Stimulated activated CD4-positive, alpha-beta T cell treated with anti-CD3 and anti-CD28 coated beads, Interleukin-15, amount 100 ng/mL, for 24 hours (primary cell): ENCODE results near the gene MAPK10.

Experiments used
- DNase-seq: peaks from one replicate; pipeline ENCODE4 v3.0.0-alpha.2; 2020

MAPK10 gene

DNA sequence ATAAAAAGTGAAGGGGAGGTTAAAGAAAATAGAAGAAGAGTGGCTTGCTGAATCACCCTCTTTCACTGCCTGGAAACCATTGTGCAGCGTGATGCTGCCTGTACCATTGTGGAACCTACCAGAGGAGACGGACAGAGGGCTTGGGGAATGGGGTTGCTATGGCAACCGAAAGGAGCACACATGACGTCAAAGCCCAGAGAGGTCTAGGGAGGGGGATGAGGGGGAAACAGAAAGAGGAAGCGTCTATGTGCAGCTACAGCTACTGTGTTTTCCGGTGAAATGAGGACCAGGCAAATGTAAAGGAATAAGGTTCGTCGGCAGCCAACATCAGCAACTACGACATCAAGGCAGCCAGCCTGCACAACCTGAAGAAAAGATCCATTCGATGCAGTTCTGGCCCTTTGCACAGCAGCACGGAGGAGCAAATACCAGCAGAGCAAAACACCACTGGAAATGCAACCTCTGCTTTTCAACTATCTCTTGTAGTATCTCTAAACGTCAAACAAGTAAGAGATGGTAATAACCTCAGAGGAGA lies at the start of gene MAPK10:
MAPK10 (minus strand) TSS at position 110 of the 535 bp plus-strand sequence.
- peak; percentile 44 for DNase-seq

- DNase-seq: no peak
Measured at GRCh38 chr4:86403575-86403974, 43.7 kb upstream of the MAPK10 start.

- DNase-seq: no peak
Measured at GRCh38 chr4:86401826-86402225, 42.0 kb upstream of the MAPK10 start.

GRCh38 chr4:86400216-86400615 lies 40.4 kb upstream of the MAPK10 start:
- DNase-seq: no peak

- DNase-seq: no peak
Measured at GRCh38 chr4:86398187-86398586, 38.3 kb upstream of the MAPK10 start.

DNA sequence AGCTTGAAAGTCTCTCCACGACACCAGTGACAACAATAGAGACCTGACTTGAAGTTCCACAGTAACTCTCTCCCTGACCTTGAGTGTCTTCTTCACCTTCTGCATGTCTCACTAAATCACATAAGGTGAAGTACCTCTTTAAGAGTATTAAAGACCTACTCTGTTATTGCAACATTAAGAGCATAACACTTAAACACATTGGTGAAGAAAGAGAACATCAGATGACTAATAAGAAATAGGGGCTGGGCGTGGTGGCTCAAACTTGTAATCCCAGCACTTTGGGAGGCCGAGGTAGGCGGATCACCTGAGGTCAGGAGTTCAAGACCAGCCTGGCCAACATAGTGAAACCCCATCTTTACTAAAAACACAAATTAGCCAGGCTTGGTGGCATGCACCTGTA lies 33.9 kb upstream of the MAPK10 start:
- DNase-seq: no peak

DNA sequence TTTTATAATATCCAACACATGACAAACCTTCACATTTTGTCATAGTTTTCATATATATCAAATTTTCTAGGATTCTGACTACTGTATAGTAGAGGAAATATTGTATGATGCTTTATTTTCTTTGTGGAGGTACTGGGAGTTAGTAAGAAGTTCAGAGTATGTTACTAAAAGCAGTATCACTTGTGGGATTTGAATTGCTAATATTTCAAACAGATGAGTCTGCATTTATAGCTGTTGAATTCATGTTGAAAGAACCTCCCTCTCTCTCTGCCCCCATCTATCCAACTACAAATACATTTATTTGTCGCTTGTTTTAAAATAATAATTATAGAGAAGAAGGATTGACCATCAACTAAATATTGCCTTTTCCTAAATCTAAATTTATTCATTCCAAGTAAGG lies 29.8 kb upstream of the MAPK10 start:
- no peak for DNase-seq

- DNase-seq: no peak
Measured at GRCh38 chr4:86388252-86388651, 28.4 kb upstream of the MAPK10 start.

- no peak for DNase-seq
Measured at GRCh38 chr4:86386817-86387415, 27.1 kb upstream of the MAPK10 start.

GRCh38 chr4:86386201-86386600 lies 26.3 kb upstream of the MAPK10 start:
- DNase-seq: no peak

DNA sequence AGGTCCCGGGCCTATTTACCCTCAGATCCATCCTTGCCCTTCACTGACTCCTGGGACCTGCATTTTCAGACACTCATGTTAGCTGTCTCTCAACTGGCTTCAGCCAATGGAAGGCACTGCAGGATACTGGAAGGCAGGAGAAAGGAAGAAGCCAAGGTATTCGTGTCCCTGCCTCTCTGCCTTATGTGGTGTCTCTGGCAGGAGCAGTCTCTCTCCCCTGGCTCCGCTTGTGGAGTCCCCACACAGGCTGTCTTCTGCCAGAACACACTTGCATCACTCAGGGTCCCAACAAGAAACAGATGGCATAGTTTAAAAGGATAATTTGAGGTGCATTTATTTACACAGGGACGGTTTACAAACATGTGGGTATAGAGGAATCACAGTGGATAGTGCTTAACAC lies 21.6 kb upstream of the MAPK10 start:
- no peak for DNase-seq

- DNase-seq: no peak
Measured at GRCh38 chr4:86380181-86380724, 20.4 kb upstream of the MAPK10 start.

DNA sequence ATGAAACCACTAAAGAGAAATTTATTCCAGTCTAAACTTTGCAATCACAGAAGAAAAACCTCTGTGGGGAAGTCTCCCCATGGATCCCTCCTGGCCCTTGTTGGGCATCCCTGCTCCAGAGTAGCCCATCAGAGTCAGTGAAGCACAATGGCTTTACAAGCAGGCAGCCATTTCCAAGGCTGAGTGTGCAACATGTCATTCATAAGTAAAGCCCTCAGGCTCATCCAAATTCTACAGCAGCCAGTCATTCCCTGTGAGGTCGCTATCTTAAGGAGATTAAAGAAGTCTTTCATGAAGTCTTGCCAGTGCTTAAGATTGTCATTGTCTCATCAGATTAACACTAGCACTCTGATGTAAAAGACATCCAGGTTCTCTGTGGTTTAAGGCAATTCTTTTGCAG lies 17.0 kb upstream of the MAPK10 start:
- no peak for DNase-seq

DNA sequence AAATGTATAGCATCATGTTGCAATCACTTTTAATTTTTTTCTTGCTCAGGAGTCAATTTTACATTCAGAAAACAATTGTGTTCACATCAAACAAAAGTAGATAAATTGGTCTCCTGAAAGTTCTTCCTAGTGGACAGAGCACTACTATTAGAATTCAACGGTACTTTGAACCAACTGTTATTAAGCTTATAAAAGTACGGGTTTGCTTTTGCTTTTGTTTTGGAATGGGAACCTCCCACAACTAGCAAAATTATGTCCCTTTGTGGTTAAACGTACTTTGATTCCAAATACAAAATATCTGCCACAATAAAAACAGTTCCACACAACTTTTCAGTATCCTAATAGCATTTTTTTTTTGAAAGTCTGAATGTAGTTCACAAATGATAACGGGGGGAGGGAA lies 8.6 kb upstream of the MAPK10 start:
- DNase-seq: no peak

GRCh38 chr4:86367577-86367976 lies 7.7 kb upstream of the MAPK10 start:
- no peak for DNase-seq

GRCh38 chr4:86366920-86367319 lies 7.1 kb upstream of the MAPK10 start:
- DNase-seq: no peak

DNA sequence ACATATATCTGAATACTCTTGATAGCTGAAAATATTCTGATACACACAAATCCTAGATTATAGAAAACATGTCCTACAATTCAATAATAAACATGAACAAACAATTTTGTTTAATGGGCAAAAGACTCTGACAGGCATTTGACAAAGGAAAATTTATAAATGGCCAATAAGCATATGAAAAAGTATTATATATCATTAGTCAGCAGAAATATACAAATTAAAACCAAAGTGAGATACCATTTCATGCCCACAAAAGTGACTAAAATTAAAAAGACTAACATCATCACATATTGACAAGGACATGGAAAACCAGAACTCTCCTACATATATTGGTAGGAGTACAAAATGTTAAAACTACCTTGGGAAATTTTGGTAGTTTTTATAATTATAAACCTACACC lies 2.7 kb upstream of the MAPK10 start:
- DNase-seq: no peak

GRCh38 chr4:86358257-86358656 lies 1.6 kb downstream of the MAPK10 start:
- no peak for DNase-seq

DNA sequence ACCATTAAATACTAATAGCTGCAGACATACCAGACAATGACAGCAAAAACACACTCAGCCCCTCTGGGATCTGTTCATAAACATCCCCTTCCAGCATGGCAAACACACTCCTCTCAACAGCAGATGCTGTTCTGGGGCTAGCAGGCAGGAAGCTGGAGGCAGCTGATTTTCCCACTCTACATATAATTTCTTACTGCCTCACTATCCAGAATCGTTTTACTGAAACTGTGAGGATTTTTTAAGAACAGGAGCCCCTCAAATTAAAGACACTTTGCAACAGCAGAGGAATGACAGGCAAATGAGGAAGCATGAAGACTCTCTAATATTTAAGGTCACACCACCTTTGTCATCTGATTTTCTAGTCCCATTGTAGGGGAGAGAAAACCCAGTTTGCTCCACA lies 2.2 kb downstream of the MAPK10 start:
- no peak for DNase-seq

DNA sequence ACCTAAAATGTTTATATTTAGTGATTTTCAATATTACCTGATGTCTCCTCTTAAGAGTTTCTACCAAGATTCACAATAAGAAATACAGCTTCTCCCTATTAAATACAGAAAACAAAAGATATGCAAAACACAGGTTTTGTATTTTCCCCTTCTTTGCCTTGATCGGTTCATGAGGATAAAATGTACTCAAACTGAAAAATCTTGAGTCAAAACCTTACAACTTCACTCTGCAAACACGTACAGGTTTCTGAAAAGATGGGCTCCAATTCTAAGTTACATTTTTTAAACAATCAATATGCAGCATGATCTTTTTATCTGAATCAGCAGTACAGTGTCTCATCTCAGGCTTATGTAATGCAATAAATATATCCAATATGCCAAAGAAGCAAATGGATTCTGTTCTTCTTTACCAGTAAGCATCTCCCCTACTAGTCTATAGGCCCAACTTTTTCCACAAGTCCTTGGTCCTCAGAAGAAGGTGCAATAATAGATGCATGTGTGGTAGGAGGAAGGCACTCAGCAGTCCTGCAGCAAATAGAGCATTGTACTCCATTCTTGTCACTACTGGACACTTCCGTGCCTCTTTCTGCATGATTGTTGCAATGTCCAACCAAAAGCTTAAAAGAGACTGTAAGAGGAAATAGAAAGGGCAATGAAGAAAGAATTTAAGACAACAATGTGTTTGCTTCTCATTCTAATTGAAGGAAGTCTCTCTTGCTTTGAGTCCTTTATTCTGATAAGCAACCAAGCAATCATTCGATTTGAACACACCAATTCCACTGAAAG lies 3.2 kb downstream of the MAPK10 start:
- DNase-seq: no peak

DNA sequence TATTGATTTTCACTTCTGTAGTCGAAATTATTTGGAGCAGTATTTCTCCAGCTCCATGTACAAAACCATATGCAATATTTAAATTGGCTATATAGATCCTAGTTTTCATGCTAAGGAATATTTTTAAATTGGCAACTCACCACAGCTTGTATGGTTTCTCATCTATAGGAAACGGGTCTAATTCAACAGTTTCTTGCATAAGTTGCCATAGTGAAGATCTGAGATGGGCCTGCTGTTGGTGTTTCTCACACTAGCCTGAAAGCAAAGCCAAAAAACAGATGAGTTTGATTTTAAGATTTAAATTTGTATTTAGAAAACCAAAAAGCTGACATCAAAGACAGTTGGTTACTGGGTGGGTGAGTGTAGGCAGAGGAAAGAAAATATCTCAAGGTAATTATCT lies 5.5 kb downstream of the MAPK10 start:
- no peak for DNase-seq

GRCh38 chr4:86346320-86346719 lies 13.5 kb downstream of the MAPK10 start:
- no peak for DNase-seq

- no peak for DNase-seq
Measured at GRCh38 chr4:86344127-86344526, 15.7 kb downstream of the MAPK10 start.

DNA sequence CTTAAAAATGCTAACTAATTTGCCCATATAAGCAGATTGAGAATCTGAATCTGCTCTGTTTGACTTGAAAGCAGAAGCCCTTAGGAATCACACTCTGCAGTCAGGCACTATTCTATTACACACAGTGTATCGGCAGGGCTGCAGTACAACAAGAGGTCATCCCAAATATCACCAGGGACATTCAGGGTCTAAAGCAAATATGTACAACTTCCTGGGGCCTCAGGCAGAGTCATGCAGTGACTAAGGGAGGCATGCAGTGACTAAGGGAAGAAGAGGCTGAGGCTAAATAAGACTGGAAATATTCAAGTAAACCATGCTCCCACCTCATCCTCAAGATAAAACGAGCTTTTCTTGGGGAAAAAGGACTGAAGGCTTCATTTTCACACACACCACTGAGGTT lies 20.9 kb downstream of the MAPK10 start:
- DNase-seq: no peak
